H1 (cell line): ENCODE results near the gene PCAT7. TPM values are rescaled to one million over a fixed set of nuclear protein-coding genes. Genes with fewer than 3 reads are reported as not detected.

ENCODE experiments used
- CTCF ChIA-PET: fragments of 300-600 bp; sonication (Branson Sonifier 250); formaldehyde crosslinking; loops from one replicate; lab custom pipeline; 2021; ENCODE audit not compliant: partially characterized antibody; lab: Charles Lee
- POLR2A ChIA-PET: fragments of 300-600 bp; sonication (Branson Sonifier 250); formaldehyde crosslinking; loops from one replicate; lab custom pipeline; 2021; ENCODE audit warnings: inconsistent platforms; ENCODE audit not compliant: partially characterized antibody; lab: Charles Lee
- DNase-seq, 2 experiments: peaks; one replicate each; pipeline versions ENCODE4 v3.0.0 to v3.0.0-alpha.2; 2010 to 2022; ENCODE audit warnings: low spot score in 2 of 2, low read depth in 1 of 2, mixed read lengths in 1 of 2
- FAIRE-seq: peaks from 2 replicates; lab custom pipeline; 2011; peaks lifted over from hg19 to GRCh38; lab: Jason Lieb, UNC
- H2AFZ ChIP-seq: 2 replicates; pipeline ENCODE4 v1.8.1; 2012; ENCODE audit warnings: low read length, inconsistent platforms
- H2AK5ac ChIP-seq: 2 replicates; pipeline ENCODE4 v1.6.1; 2013; ENCODE audit warnings: low read depth, low read length
- H2BK120ac ChIP-seq: replicated peaks from 2 replicates; pipeline ENCODE3; 2013; ENCODE audit warnings: low read depth, low read length, inconsistent platforms
- H2BK12ac ChIP-seq: 2 replicates; pipeline ENCODE4 v1.6.1; 2013; ENCODE audit warnings: low read depth, low read length
- H2BK15ac ChIP-seq: 2 replicates; pipeline ENCODE4 v1.6.1; 2013; ENCODE audit warnings: low read length
- H2BK20ac ChIP-seq: 2 replicates; pipeline ENCODE4 v1.6.1; 2013; ENCODE audit warnings: low read length
- H2BK5ac ChIP-seq: 2 replicates; pipeline ENCODE4 v1.6.1; 2013; ENCODE audit warnings: low read depth, low read length
- H3K14ac ChIP-seq: 2 replicates; pipeline ENCODE4 v1.6.1; 2013; ENCODE audit warnings: inconsistent platforms; ENCODE audit not compliant: insufficient read length
- H3K18ac ChIP-seq: 2 replicates; pipeline ENCODE4 v1.6.1; 2013; ENCODE audit warnings: low read length; ENCODE audit errors: extremely low read depth
- H3K23ac ChIP-seq: 2 replicates; pipeline ENCODE4 v1.6.1; 2013; ENCODE audit warnings: inconsistent platforms; ENCODE audit not compliant: insufficient read length
- H3K23me2 ChIP-seq: 2 replicates; pipeline ENCODE4 v1.6.1; 2013; ENCODE audit warnings: low read depth, low read length
- H3K27ac ChIP-seq: 2 replicates; pipeline ENCODE4 v1.6.1; 2011; ENCODE audit warnings: low read depth, low read length, inconsistent platforms
- H3K27me3 ChIP-seq, 4 experiments: replicated peaks in 1 of 4; 1 replicate in 1 of 4; 2 replicates in 3 of 4; pipeline versions ENCODE4 v1.6.1 to v1.8.1; 2011 to 2013; ENCODE audit warnings: low read length in 3 of 4, mild to moderate bottlenecking in 3 of 4, inconsistent platforms in 2 of 4, mixed read lengths in 2 of 4, moderate library complexity in 1 of 4; ENCODE audit not compliant: control insufficient read depth in 3 of 4, insufficient read depth in 3 of 4; ENCODE audit errors: extremely low read depth in 1 of 4
- H3K36me3 ChIP-seq, 4 experiments: 2 replicates each; pipeline versions ENCODE4 v1.6.1 to v1.8.1; 2011 to 2013; ENCODE audit warnings: mild to moderate bottlenecking in 4 of 4, low read length in 3 of 4, moderate library complexity in 2 of 4, control low read depth in 1 of 4, inconsistent platforms in 1 of 4; ENCODE audit not compliant: insufficient read depth in 4 of 4, control insufficient read depth in 2 of 4
- H3K4ac ChIP-seq: replicated peaks from 2 replicates; pipeline ENCODE3; 2013; ENCODE audit warnings: low read length, low read depth, mixed read lengths, inconsistent platforms; ENCODE audit not compliant: insufficient read length
- H3K4me1 ChIP-seq, 4 experiments: replicated peaks in 1 of 4; 1 replicate in 1 of 4; 2 replicates in 3 of 4; pipeline versions ENCODE4 v1.6.1 to v1.8.1; 2011 to 2013; ENCODE audit warnings: low read length in 3 of 4, inconsistent platforms in 2 of 4, mixed read lengths in 1 of 4; ENCODE audit not compliant: insufficient read depth in 4 of 4, control insufficient read depth in 3 of 4
- H3K4me2 ChIP-seq, 2 experiments: 2 replicates each; pipeline versions ENCODE4 v1.6.1 to v1.8.1; 2011 to 2013; ENCODE audit warnings: low read depth in 2 of 2, low read length in 2 of 2, control low read depth in 1 of 2, inconsistent platforms in 1 of 2, mild to moderate bottlenecking in 1 of 2; ENCODE audit not compliant: insufficient read depth in 1 of 2
- H3K4me3 ChIP-seq, 4 experiments: fragments of 200-600, 300-600 bp in 1 of 4; sonication (generic), shearing (Covaris generic), sonication (Bioruptor Twin) in 1 of 4; 2 replicates each; pipeline versions ENCODE4 v1.5.1 to v1.8.1; 2011 to 2016; ENCODE audit warnings: low read length in 4 of 4, low read depth in 3 of 4, control low read depth in 2 of 4, inconsistent platforms in 2 of 4, mild to moderate bottlenecking in 2 of 4, mixed read lengths in 1 of 4, moderate library complexity in 1 of 4; ENCODE audit not compliant: insufficient read depth in 2 of 4; ENCODE audit errors: extremely low read depth in 1 of 4
- H3K56ac ChIP-seq: replicated peaks from 2 replicates; pipeline ENCODE3; 2013; ENCODE audit warnings: low read depth, mild to moderate bottlenecking, mixed read lengths, low read length, inconsistent platforms; ENCODE audit not compliant: insufficient read length
- H3K79me1 ChIP-seq: 2 replicates; pipeline ENCODE4 v1.6.1; 2013; ENCODE audit warnings: low read depth, low read length, control low read depth
- H3K79me2 ChIP-seq, 2 experiments: 2 replicates each; pipeline versions ENCODE4 v1.6.1 to v1.8.1; 2012 to 2013; ENCODE audit warnings: low read length in 2 of 2, mild to moderate bottlenecking in 2 of 2, inconsistent platforms in 1 of 2; ENCODE audit not compliant: insufficient read depth in 2 of 2, control insufficient read depth in 1 of 2
- H3K9ac ChIP-seq, 4 experiments: replicated peaks in 1 of 4; 1 replicate in 1 of 4; 2 replicates in 3 of 4; pipeline versions ENCODE4 v1.6.1 to v1.8.1; 2011 to 2013; ENCODE audit warnings: low read depth in 3 of 4, low read length in 3 of 4, control low read depth in 2 of 4, mild to moderate bottlenecking in 2 of 4, moderate library complexity in 2 of 4, inconsistent platforms in 1 of 4; ENCODE audit errors: extremely low read depth in 1 of 4
- H3K9me3 ChIP-seq, 2 experiments: 2 replicates each; pipeline versions ENCODE4 v1.6.1 to v1.8.1; 2012 to 2013; ENCODE audit warnings: mild to moderate bottlenecking in 2 of 2, moderate library complexity in 2 of 2, control low read depth in 1 of 2, inconsistent platforms in 1 of 2, low read depth in 1 of 2, low read length in 1 of 2, mixed read lengths in 1 of 2; ENCODE audit not compliant: insufficient read depth in 2 of 2
- H4K20me1 ChIP-seq, 2 experiments: replicated peaks in 1 of 2; 2 replicates each; pipeline versions ENCODE3 to v1.8.1; 2011 to 2013; ENCODE audit warnings: inconsistent platforms in 2 of 2, low read length in 2 of 2, mild to moderate bottlenecking in 1 of 2; ENCODE audit not compliant: insufficient read depth in 2 of 2, control insufficient read depth in 1 of 2
- H4K5ac ChIP-seq: 2 replicates; pipeline ENCODE4 v1.6.1; 2013; ENCODE audit warnings: low read length, low read depth, mixed read lengths, inconsistent platforms; ENCODE audit not compliant: insufficient read length
- H4K8ac ChIP-seq: 2 replicates; pipeline ENCODE4 v1.8.0; 2013; ENCODE audit warnings: mild to moderate bottlenecking, moderate library complexity, low read length, inconsistent platforms; ENCODE audit not compliant: insufficient read depth; ENCODE audit errors: extremely low read depth
- H4K91ac ChIP-seq: replicated peaks from 2 replicates; pipeline ENCODE3; 2013; ENCODE audit warnings: low read length, mixed read lengths, inconsistent platforms; ENCODE audit not compliant: insufficient read length
- BRCA1 ChIP-seq: IDR thresholded peaks from 2 replicates; pipeline ENCODE4 v1.6.1; 2012; ENCODE audit warnings: low read depth, low read length, improper control_type of control experiment
- CBX5 ChIP-seq: fragments of 300-800, 300-1000 bp; sonication (generic); IDR thresholded peaks from 2 replicates; pipeline ENCODE4 v1.7.1; 2016; ENCODE audit warnings: antibody characterized with exemption, low read length, low read depth
- CBX8 ChIP-seq: fragments of 300-800, 300-1000 bp; sonication (generic); IDR thresholded peaks from 2 replicates; pipeline ENCODE4 v1.7.1; 2016; ENCODE audit warnings: low read depth, low read length, borderline replicate concordance
- EZH2 ChIP-seq: fragments of 200-600 bp; sonication (generic); IDR thresholded peaks from 2 replicates; pipeline ENCODE4 v1.7.1; 2012; ENCODE audit warnings: low read depth, mild to moderate bottlenecking, moderate library complexity, low read length, inconsistent platforms; ENCODE audit not compliant: severe bottlenecking
- GTF2F1 ChIP-seq: IDR thresholded peaks from 2 replicates; pipeline ENCODE4 v1.6.1; 2012; ENCODE audit warnings: low read depth, low read length, improper control_type of control experiment, borderline replicate concordance
- HDAC6 ChIP-seq: IDR thresholded peaks from one replicate; pipeline ENCODE4 v1.7.1; 2012; ENCODE audit warnings: low read depth, mild to moderate bottlenecking, inconsistent platforms, low read length, moderate library complexity
- MAFK ChIP-seq: IDR thresholded peaks from 2 replicates; pipeline ENCODE4 v1.6.1; 2012; ENCODE audit warnings: low read depth, mild to moderate bottlenecking, improper control_type of control experiment, low read length
- NRF1 ChIP-seq: IDR thresholded peaks from 2 replicates; pipeline ENCODE4 v1.6.1; 2011; ENCODE audit warnings: mild to moderate bottlenecking, low read depth, low read length, improper control_type of control experiment
- POLR2AphosphoS5 ChIP-seq: IDR thresholded peaks from 2 replicates; pipeline ENCODE4 v1.6.1; 2011; ENCODE audit warnings: low read depth, low read length
- POU5F1 ChIP-seq: IDR thresholded peaks from 2 replicates; pipeline ENCODE4 v1.6.1; 2011; ENCODE audit warnings: low read depth, mild to moderate bottlenecking, low read length, moderate library complexity
- SAP30 ChIP-seq: fragments of 300-600 bp; sonication (generic); IDR thresholded peaks from 2 replicates; pipeline ENCODE4 v1.7.1; 2012; ENCODE audit warnings: low read length, moderate library complexity, mild to moderate bottlenecking, inconsistent platforms; ENCODE audit not compliant: insufficient read depth, insufficient replicate concordance
- SP2 ChIP-seq: IDR thresholded peaks from 2 replicates; pipeline ENCODE4 v1.6.1; 2012; ENCODE audit warnings: mild to moderate bottlenecking, low read length, inconsistent platforms
- SUZ12 ChIP-seq: fragments of 200-600 bp; sonication (generic); IDR thresholded peaks from 2 replicates; pipeline ENCODE4 v1.6.1; 2012; ENCODE audit warnings: mild to moderate bottlenecking, inconsistent platforms, low read length, moderate library complexity, mixed read lengths
- TEAD4 ChIP-seq: IDR thresholded peaks from 2 replicates; pipeline ENCODE4 v1.6.1; 2012; ENCODE audit warnings: low read depth, low read length, inconsistent platforms, mixed read lengths
- WGBS, 2 experiments: shearing (Covaris generic) in 1 of 2; methylation state at CpG; one replicate each; pipeline versions ENCODE4 v1.1.6 to v1.1.7; 2013 to 2015; ENCODE audit warnings: low lambda C conversion rate in 2 of 2, mixed read lengths in 2 of 2, inconsistent platforms in 1 of 2, low coverage in 1 of 2, missing lambda C conversion rate in 1 of 2; ENCODE audit not compliant: insufficient replicate concordance in 2 of 2, insufficient coverage in 1 of 2, insufficient read length in 1 of 2; ENCODE audit errors: extremely low coverage in 1 of 2, missing lambda C conversion rate in 1 of 2; 5-methylcytosine and 5-hydroxymethylcytosine counted together
- polyA plus RNA-seq, 7 experiments: library from polyadenylated mRNA; depleted of rRNA in 3 of 7; stranded (reverse) in 5 of 7; unstranded in 2 of 7; fragments of >200 nt in 5 of 7; fragments of 200-250 nt in 2 of 7; gene quantifications; 1 replicate in 5 of 7; 2 replicates in 1 of 7; 4 replicates in 1 of 7; pipeline versions ENCODE4 v1.2.1 to v1.2.3, GENCODE V29; 2011 to 2013; ENCODE audit warnings: missing spikeins in 2 of 7, mixed read lengths in 2 of 7
- total RNA-seq: library from RNA; stranded (reverse); fragmentation: NEBNext Ultra II Directional; extraction: Animal tissue kit (Norgen Biotek cat#: 25700); gene quantifications from 2 replicates; pipeline ENCODE4 v1.2.1, GENCODE V29; 2021

The PCAT7 gene
- total and polyA plus RNA-seq, 2 of the 8 experiments (the other 6 are each of a cell fraction or from before 2014, with no cell fraction given), result 3.2 to 4.1 TPM

- FAIRE-seq, result no peak
- H3K23me2 ChIP-seq, result no peaks in the 10 kb centered on the region
- WGBS, 2 experiments, result 88% methylated on average over 3 of the region's 3 CpGs; no CpG with 5 or more reads in 1 of the 2 experiments
- TF ChIP-seq HDAC6 (no peak), POU5F1 (no peak), EZH2 (no peak), CBX8 (no peak), TEAD4 (no peak), SUZ12 (no peak), NRF1 (no peak), SP2 (no peak), CBX5 (no peak), GTF2F1 (no peak), SAP30 (no peak), MAFK (no peak), POLR2AphosphoS5 (no peak), BRCA1 (no peak)
Measured at GRCh38 chr9:94611638-94612068, 56.8 kb downstream of the PCAT7 start.

More at GRCh38 chr9:94611638-94612068, 56.8 kb downstream of the PCAT7 start:
- Histone ChIP-seq H3K4me1 (peaks cover 4 to 10% (median 6%) of the 10 kb centered on the region in 4 experiments; a peak in 6 of 7 replicates), H3K79me2 (no peaks in the 10 kb centered on the region), H4K20me1 (no peaks in the 10 kb centered on the region), H3K56ac (no peak overlapping the region), H3K27me3 (no peaks in the 10 kb centered on the region; a peak in 1 of 7 replicates), H3K18ac (no peak overlapping the region), H3K36me3 (no peaks in the 10 kb centered on the region), H2BK12ac (no peak overlapping the region), H2BK15ac (no peak overlapping the region), H3K4ac (no peak overlapping the region), H2BK120ac (no peak overlapping the region), H3K14ac (no peak overlapping the region), H3K4me2 (no peak overlapping the region), H4K5ac (no peak overlapping the region), H2AFZ (no peak overlapping the region), H3K9ac (no peak overlapping the region), H4K8ac (no peak overlapping the region), H2BK20ac (no peak overlapping the region), H2AK5ac (no peak overlapping the region), H3K27ac (no peak overlapping the region), H3K9me3 (no peaks in the 10 kb centered on the region), H3K79me1 (no peaks in the 10 kb centered on the region), H3K4me3 (no peak overlapping the region), H4K91ac (no peak overlapping the region), H2BK5ac (no peak overlapping the region), H3K23ac (no peak overlapping the region)
- no peak for DNase-seq
- ChIA-PET POLR2A (interaction anchor here (1.0 kb wide), 1 partner anchor 57 kb away, joined by 3 read pairs; the partner anchor contains the start of gene PCAT7), CTCF (interaction anchor here (0.5 to 3.8 kb wide), 2 partner anchors 12 to 220 kb away, joined by 3 to 41 read pairs; no protein-coding TSS in a partner anchor)
